Common myeloid progenitor, CD34-positive (primary cell): ENCODE results near the gene TMC1.

Experiments
- CTCF ChIA-PET: fragments of 350-600 bp; sonication (Branson Sonifier 250); formaldehyde crosslinking; loops from one replicate; lab custom pipeline; 2021; ENCODE audit warnings: antibody characterized with exemption; lab: Charles Lee
- POLR2A ChIA-PET: fragments of 350-600 bp; sonication (Branson Sonifier 250); formaldehyde crosslinking; loops from one replicate; lab custom pipeline; 2021; ENCODE audit warnings: antibody characterized with exemption; lab: Charles Lee
- DNase-seq, 3 donors: peaks; one replicate each; pipeline versions ENCODE4 v3.0.0 to v3.0.0-alpha.2; 2013
- H3K27ac ChIP-seq, 2 experiments: 1 replicate in 1 of 2; 2 replicates in 1 of 2; pipeline ENCODE4 v1.7.0; 2013; ENCODE audit warnings: inconsistent platforms in 2 of 2, low read length in 2 of 2, mild to moderate bottlenecking in 2 of 2, low read depth in 1 of 2, moderate library complexity in 1 of 2; ENCODE audit not compliant: severe bottlenecking in 2 of 2, insufficient read depth in 1 of 2, poor library complexity in 1 of 2
- H3K27me3 ChIP-seq, 5 experiments: replicated peaks in 2 of 5; 1 replicate in 3 of 5; 2 replicates in 2 of 5; pipeline versions ENCODE4 v1.6.1 to v1.7.0; 2013; ENCODE audit warnings: low read length in 4 of 5, mild to moderate bottlenecking in 2 of 5, moderate library complexity in 2 of 5, inconsistent platforms in 1 of 5; ENCODE audit not compliant: insufficient read depth in 5 of 5, control insufficient read depth in 4 of 5
- H3K36me3 ChIP-seq, 4 experiments: 1 replicate in 2 of 4; 2 replicates in 2 of 4; pipeline versions ENCODE4 v1.6.1 to v1.7.0; 2013; ENCODE audit warnings: low read length in 3 of 4, control low read depth in 1 of 4, mild to moderate bottlenecking in 1 of 4; ENCODE audit not compliant: control insufficient read depth in 4 of 4, insufficient read depth in 4 of 4
- H3K4me1 ChIP-seq, 4 experiments: 1 replicate in 3 of 4; 2 replicates in 1 of 4; pipeline versions ENCODE4 v1.6.1 to v1.7.1; 2013; ENCODE audit warnings: low read length in 3 of 4, mild to moderate bottlenecking in 3 of 4, control low read depth in 1 of 4, inconsistent platforms in 1 of 4, moderate library complexity in 1 of 4; ENCODE audit not compliant: control insufficient read depth in 4 of 4, insufficient read depth in 4 of 4; ENCODE audit errors: control extremely low read depth in 1 of 4
- H3K4me3 ChIP-seq, 7 experiments: 1 replicate in 4 of 7; 2 replicates in 3 of 7; pipeline versions ENCODE4 v1.5.1 to v1.7.0; 2013; ENCODE audit warnings: mild to moderate bottlenecking in 7 of 7, low read length in 6 of 7, moderate library complexity in 6 of 7, inconsistent platforms in 2 of 7, low read depth in 2 of 7, control low read depth in 1 of 7; ENCODE audit not compliant: insufficient read depth in 4 of 7, control insufficient read depth in 1 of 7; ENCODE audit errors: extremely low read depth in 1 of 7
- H3K9me3 ChIP-seq, 5 experiments: 1 replicate in 4 of 5; 2 replicates in 1 of 5; pipeline versions ENCODE4 v1.6.1 to v1.7.1; 2013; ENCODE audit warnings: low read length in 4 of 5, mild to moderate bottlenecking in 2 of 5, inconsistent platforms in 1 of 5, low read depth in 1 of 5, moderate library complexity in 1 of 5; ENCODE audit not compliant: control insufficient read depth in 4 of 5, insufficient read depth in 2 of 5; ENCODE audit errors: control extremely low read depth in 1 of 5
- WGBS: methylation state at CpG from one replicate; pipeline ENCODE4 v1.1.5; 2013; ENCODE audit not compliant: insufficient coverage; 5-methylcytosine and 5-hydroxymethylcytosine counted together

TMC1 gene

GRCh38 chr9:72827950-72828731 is 306.7 kb downstream of the TMC1 start:
- Histone ChIP-seq H3K27me3 (no peaks in the 10 kb centered on the region), H3K4me3 (no peak overlapping the region), H3K27ac (no peak overlapping the region), H3K9me3 (no peaks in the 10 kb centered on the region), H3K36me3 (no peaks in the 10 kb centered on the region), H3K4me1 (no peaks in the 10 kb centered on the region)
- ChIA-PET POLR2A (no interaction called here), CTCF (interaction anchor here (0.6 kb wide), 2 partner anchors 547 to 1047 kb away, joined by 3 read pairs; no protein-coding TSS in a partner anchor)
- no CpG with 5 or more reads among the region's 2 CpGs for WGBS
- DNase-seq, result no peak

- no peaks in the 10 kb centered on the region for H3K9me3 ChIP-seq
- H3K27ac ChIP-seq, result no peak overlapping the region
- ChIA-PET POLR2A (no interaction called here), CTCF (interaction anchor here (1.2 kb wide), 1 partner anchor 13 kb away, joined by 6 read pairs; no protein-coding TSS in a partner anchor)
- DNase-seq, result no peak
- H3K4me1 ChIP-seq, result no peaks in the 10 kb centered on the region
- no peaks in the 10 kb centered on the region for H3K27me3 ChIP-seq
- H3K4me3 ChIP-seq, result no peak overlapping the region
- H3K36me3 ChIP-seq, result no peaks in the 10 kb centered on the region
- WGBS, result no CpG with 5 or more reads among the region's 1 CpG
Observed at GRCh38 chr9:72834994-72835393, 313.6 kb downstream of the TMC1 start.

- no peaks in the 10 kb centered on the region for H3K27me3 ChIP-seq
- no peaks in the 10 kb centered on the region for H3K4me1 ChIP-seq
- no peak overlapping the region for H3K27ac ChIP-seq
- WGBS, result 85% methylated on average over 5 of the region's 6 CpGs
- DNase-seq, result no peak
- CTCF ChIA-PET, result interaction anchor here (1.2 kb wide), 1 partner anchor 15 kb away, joined by 5 read pairs; no protein-coding TSS in a partner anchor
- H3K36me3 ChIP-seq, result no peaks in the 10 kb centered on the region
- H3K9me3 ChIP-seq, result no peaks in the 10 kb centered on the region
- H3K4me3 ChIP-seq, result no peak overlapping the region
- POLR2A ChIA-PET, result no interaction called here
Observed at GRCh38 chr9:72836790-72837189, 315.4 kb downstream of the TMC1 start.

GRCh38 chr9:72839085-72839484 is 317.7 kb downstream of the TMC1 start:
- no peak overlapping the region for H3K27ac ChIP-seq
- CTCF ChIA-PET, result interaction anchor here (0.6 to 1.3 kb wide), 2 partner anchors 269 to 1494 kb away, joined by 3 to 4 read pairs; no protein-coding TSS in a partner anchor
- H3K27me3 ChIP-seq, result no peaks in the 10 kb centered on the region
- no peaks in the 10 kb centered on the region for H3K36me3 ChIP-seq
- WGBS, result 100% methylated on average over 3 of the region's 3 CpGs
- H3K4me3 ChIP-seq, result no peak overlapping the region
- no peaks in the 10 kb centered on the region for H3K4me1 ChIP-seq
- no peak for DNase-seq
- peaks cover 0 to 3% (median 0%) of the 10 kb centered on the region in 5 experiments for H3K9me3 ChIP-seq
- POLR2A ChIA-PET, result no interaction called here

GRCh38 chr9:72843520-72844439 is 322.4 kb downstream of the TMC1 start:
- 96% methylated on average over 7 of the region's 9 CpGs for WGBS
- peaks cover 0 to 16% (median 4%) of the 10 kb centered on the region in 5 experiments for H3K9me3 ChIP-seq

GRCh38 chr9:72844440-72844768 is 323.0 kb downstream of the TMC1 start:
- no peak overlapping the region for H3K4me3 ChIP-seq
- no peak overlapping the region for H3K27ac ChIP-seq
- no peak for DNase-seq
- WGBS, result 100% methylated on average over 1 of the region's 1 CpG
- ChIA-PET POLR2A (no interaction called here), CTCF (interaction anchor here (1.4 to 1.8 kb wide), 2 partner anchors 12 to 238 kb away, joined by 5 read pairs; no protein-coding TSS in a partner anchor)
- no peaks in the 10 kb centered on the region for H3K36me3 ChIP-seq
- H3K9me3 ChIP-seq, result peaks cover 0 to 16% (median 4%) of the 10 kb centered on the region in 5 experiments
- H3K27me3 ChIP-seq, result no peaks in the 10 kb centered on the region
- no peaks in the 10 kb centered on the region for H3K4me1 ChIP-seq

More at GRCh38 chr9:72843520-72844439, 322.4 kb downstream of the TMC1 start:
- Histone ChIP-seq H3K27me3 (no peaks in the 10 kb centered on the region), H3K4me3 (no peak overlapping the region), H3K4me1 (no peaks in the 10 kb centered on the region), H3K36me3 (no peaks in the 10 kb centered on the region), H3K27ac (no peak overlapping the region)
- ChIA-PET POLR2A (no interaction called here), CTCF (interaction anchor here (1.4 to 1.8 kb wide), 2 partner anchors 13 to 238 kb away, joined by 5 read pairs; no protein-coding TSS in a partner anchor)
- no peak for DNase-seq
